PC-3 (cell line): Measurements from ENCODE around the gene TSC22D2.

Experiments
- CTCF ChIP-seq: fragments of 300-600 bp; sonication (generic); conservative IDR thresholded peaks from 2 replicates; pipeline ENCODE4 v1.5.1; 2017; ENCODE audit warnings: antibody characterized with exemption, low read depth, mild to moderate bottlenecking, low read length
- EZH2 ChIP-seq: fragments of 300-600 bp; sonication (generic); IDR thresholded peaks from one replicate; pipeline ENCODE4 v1.6.1; 2017; ENCODE audit warnings: antibody characterized with exemption, mild to moderate bottlenecking, low read length; ENCODE audit not compliant: unreplicated experiment

- no peak for TF ChIP-seq CTCF
- no peak for TF ChIP-seq EZH2
These were observed 45.4 kb upstream of the TSC22D2 start for GRCh38 chr3:150362515-150363302.
